HG03439 (cell line): ENCODE data around the gene WNK3.

Experiments used
- ATAC-seq: cut with Tn5 transposase; IDR thresholded peaks from one replicate; pipeline ENCODE4 v1.9.1; 2021; ENCODE audit warnings: mild to moderate bottlenecking, moderate library complexity; ENCODE audit not compliant: unreplicated experiment

Gene WNK3

GRCh38 chrX:54171527-54172250 is 186.2 kb downstream of the WNK3 start:
- no peak for ATAC-seq

GRCh38 chrX:54171091-54171490 is 186.8 kb downstream of the WNK3 start:
- no peak for ATAC-seq

GRCh38 chrX:54166915-54167314 is 190.9 kb downstream of the WNK3 start:
- no peak for ATAC-seq

GRCh38 chrX:54157561-54157960 is 200.3 kb downstream of the WNK3 start:
- ATAC-seq, result no peak
